ENCODE measurements around the gene BICD1.

Gene BICD1

GRCh38 chr12:32402170-32402569 lies 295.5 kb downstream of the BICD1 start:
- no peak for DNase-seq (ENCODE audit: low read depth)

GRCh38 chr12:32402946-32403345 lies 296.3 kb downstream of the BICD1 start:
- DNase-seq (ENCODE audit: low read depth) = no peak

- no peak for DNase-seq (ENCODE audit: low read depth)
These were observed 301.1 kb downstream of the BICD1 start for GRCh38 chr12:32407795-32408194.

- no peak for DNase-seq (ENCODE audit: low read depth)
These were observed 306.8 kb downstream of the BICD1 start for GRCh38 chr12:32413412-32413811.

- DNase-seq (ENCODE audit: low read depth) = no peak
These were observed 311.6 kb downstream of the BICD1 start for GRCh38 chr12:32418221-32418620.

- no peak for DNase-seq (ENCODE audit: low read depth)
These were observed 312.4 kb downstream of the BICD1 start for GRCh38 chr12:32418903-32419519.

- no peak for DNase-seq (ENCODE audit: low read depth)
These were observed 312.9 kb downstream of the BICD1 start for GRCh38 chr12:32419520-32419960.

- DNase-seq (ENCODE audit: low read depth) = no peak
These were observed 313.7 kb downstream of the BICD1 start for GRCh38 chr12:32420356-32420755.

GRCh38 chr12:32423559-32423958 lies 316.9 kb downstream of the BICD1 start:
- no peak for DNase-seq (ENCODE audit: low read depth)

GRCh38 chr12:32431025-32431424 lies 324.4 kb downstream of the BICD1 start:
- DNase-seq (ENCODE audit: low read depth) = no peak

All from activated T-helper 9 cell treated with anti-CD3 and anti-CD28 coated beads, Interleukin-2, amount 50 U/mL, for 16 hours (primary cell).